ENCODE results near the gene C1orf105. TPM values are rescaled to one million over a fixed set of nuclear protein-coding genes. Genes with fewer than 3 reads are reported as not detected.

C1orf105 gene
- total RNA-seq, 4 donors from 2014 or later: not detected

DNA sequence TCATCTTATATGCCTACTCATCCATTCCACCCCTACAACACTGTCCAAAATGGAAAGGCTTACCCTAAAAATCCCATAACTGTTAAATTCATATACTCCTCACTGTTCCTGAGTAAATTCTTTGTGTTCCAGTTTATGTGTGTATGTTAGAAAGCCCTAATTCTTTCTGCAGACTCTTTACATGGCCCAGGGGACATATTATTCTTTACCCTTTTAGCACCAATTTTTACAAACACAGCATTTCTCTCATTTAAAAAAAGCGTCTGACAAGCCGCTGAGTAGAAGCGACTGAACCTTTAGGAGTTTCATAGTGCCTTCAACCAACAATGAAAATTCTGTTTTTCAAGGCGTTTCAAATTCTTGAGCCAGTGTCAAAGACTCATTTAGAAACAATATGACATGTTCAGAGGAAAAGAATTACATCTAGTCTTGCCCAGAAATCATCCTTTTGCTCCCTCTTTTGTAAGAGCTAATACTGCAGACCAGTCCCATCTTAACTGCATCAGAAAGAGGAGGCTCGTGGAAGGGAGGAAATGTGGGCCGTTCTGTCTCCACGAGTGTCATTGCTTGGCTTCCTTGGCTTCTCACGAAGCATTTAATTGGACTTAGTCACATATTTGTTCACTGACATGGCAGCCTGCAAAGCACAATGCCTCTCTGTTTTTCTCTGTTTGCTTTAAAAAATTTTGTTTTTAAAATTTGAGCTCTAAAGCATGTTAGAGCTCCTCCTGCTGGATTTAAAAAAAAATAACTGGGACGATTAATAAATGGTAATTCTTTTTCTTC is 21.3 kb upstream of the C1orf105 start:
- intact Hi-C loops (cut with DNase I): loop anchor here (10.0 kb wide), 1 partner anchor 114 kb away; no protein-coding TSS in a partner anchor
- Histone ChIP-seq H3K4me1 (peaks cover 5 to 46% (median 6%) of the 10 kb centered on the region in 3 donors), H3K4me3 (peak overlapping the region in 2 of 4 donors; percentile 3 to 42), H3K27ac (peak overlapping the region in 3 of 4 donors; percentile 66 to 83 (median 82)), H3K36me3 (no peaks in the 10 kb centered on the region), H3K27me3 (no peaks in the 10 kb centered on the region), H3K9me3 (no peaks in the 10 kb centered on the region)
- WGBS, 2 donors: 16 to 25% methylated on average over 9 of the region's 9 CpGs
- DNase-seq: no peak
- TF ChIP-seq POLR2A (IDR thresholded peaks at IDR 0.05): no peak
- TF ChIP-seq, protein P1, sequence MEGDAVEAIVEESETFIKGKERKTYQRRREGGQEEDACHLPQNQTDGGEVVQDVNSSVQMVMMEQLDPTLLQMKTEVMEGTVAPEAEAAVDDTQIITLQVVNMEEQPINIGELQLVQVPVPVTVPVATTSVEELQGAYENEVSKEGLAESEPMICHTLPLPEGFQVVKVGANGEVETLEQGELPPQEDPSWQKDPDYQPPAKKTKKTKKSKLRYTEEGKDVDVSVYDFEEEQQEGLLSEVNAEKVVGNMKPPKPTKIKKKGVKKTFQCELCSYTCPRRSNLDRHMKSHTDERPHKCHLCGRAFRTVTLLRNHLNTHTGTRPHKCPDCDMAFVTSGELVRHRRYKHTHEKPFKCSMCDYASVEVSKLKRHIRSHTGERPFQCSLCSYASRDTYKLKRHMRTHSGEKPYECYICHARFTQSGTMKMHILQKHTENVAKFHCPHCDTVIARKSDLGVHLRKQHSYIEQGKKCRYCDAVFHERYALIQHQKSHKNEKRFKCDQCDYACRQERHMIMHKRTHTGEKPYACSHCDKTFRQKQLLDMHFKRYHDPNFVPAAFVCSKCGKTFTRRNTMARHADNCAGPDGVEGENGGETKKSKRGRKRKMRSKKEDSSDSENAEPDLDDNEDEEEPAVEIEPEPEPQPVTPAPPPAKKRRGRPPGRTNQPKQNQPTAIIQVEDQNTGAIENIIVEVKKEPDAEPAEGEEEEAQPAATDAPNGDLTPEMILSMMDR (IDR thresholded peaks at IDR 0.05): peak; percentile 58 to 77 (median 72)

DNA sequence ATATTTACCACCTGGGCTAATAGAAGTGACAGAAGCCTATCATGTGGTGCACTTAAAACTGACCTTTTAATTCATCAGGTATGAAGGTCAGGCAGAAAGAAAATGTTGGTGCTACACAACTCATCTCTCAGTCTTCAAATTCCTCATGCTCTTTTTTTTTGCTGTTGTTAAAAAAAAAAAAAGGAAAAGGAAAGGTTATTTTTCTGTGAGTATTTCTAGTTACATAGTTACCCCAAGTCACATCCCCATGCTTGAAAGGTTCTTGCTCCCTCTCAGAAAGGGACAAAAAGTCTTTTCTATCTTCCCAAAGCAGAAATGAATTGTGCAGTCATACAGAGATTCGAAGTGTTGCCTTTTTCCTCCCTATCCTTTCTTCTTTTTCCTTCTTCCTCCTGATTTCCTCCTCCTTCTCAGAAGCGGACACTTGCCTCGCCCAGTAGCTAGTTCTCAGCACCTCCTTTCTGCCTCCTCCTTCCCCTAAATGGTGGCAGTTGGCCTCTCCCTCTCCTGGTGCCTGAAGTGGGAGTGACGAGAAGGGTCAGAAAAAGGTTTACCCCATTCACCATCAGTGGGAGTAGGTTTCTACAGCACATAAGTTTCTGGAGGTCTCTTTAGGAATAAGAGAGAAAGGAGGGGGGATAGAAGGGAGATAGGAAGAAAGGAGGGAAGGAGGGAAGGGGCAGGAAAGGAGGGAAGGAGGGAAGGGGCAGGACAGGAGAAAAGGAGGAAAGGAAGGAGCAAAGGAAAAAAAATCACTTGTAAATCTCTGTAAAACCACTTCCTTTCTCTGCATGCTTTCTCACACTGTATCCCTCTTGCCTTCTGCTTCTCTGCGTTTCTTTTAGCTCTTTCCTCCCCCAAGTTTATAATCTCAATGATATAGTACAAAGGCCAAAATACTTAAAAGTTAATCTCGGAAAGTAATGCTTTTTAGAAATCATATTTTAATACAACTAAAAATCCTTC is 20.4 kb upstream of the C1orf105 start:
- Histone ChIP-seq H3K9me3 (no peaks in the 10 kb centered on the region), H3K27me3 (no peaks in the 10 kb centered on the region), H3K36me3 (no peaks in the 10 kb centered on the region), H3K4me1 (peaks cover 0 to 37% (median 0%) of the 10 kb centered on the region in 3 donors), H3K27ac (peak overlapping the region in 3 of 4 donors; percentile 29 to 83 (median 60)), H3K4me3 (peak overlapping the region in 1 of 4 donors; percentile 42)
- 65 to 71% methylated on average over 5 to 6 of the region's 6 CpGs for WGBS, 2 donors
- no peak for DNase-seq
- TF ChIP-seq, protein P1 (IDR thresholded peaks at IDR 0.05): peak in 1 of 6 experiments; percentile 3
- TF ChIP-seq POLR2A (IDR thresholded peaks at IDR 0.05): no peak
- intact Hi-C loops (cut with DNase I): loop anchor here (5.0 to 10.0 kb wide), 2 partner anchors 115 to 398 kb away; no protein-coding TSS in a partner anchor

DNA sequence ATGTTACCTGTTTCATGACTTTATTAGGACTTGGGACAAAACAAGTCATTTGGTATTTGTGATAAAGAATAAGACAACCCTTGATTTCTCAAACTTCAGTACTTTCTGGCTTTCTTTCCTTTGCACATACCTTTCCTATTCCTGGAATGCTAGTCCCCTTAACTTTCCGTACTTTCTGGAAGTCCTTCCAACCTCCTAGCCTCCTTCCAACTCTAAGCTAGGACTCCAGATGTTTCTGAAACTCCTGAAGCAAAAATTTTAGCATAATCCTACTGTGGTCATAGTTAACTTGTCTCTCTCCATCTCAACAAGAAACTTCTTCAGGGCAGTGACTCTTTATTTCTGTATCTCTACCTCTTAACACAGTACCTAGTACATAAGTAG is 19.8 kb upstream of the C1orf105 start:
- no peak overlapping the region for H3K4me3 ChIP-seq
- peaks cover 0 to 37% (median 0%) of the 10 kb centered on the region in 3 donors for H3K4me1 ChIP-seq
- no peak for TF ChIP-seq POLR2A (IDR thresholded peaks at IDR 0.05)
- TF ChIP-seq, protein P1 (IDR thresholded peaks at IDR 0.05): no peak
- DNase-seq: no peak
- intact Hi-C loops (cut with DNase I): loop anchor here (5.0 kb wide), 1 partner anchor 398 kb away; no protein-coding TSS in a partner anchor
- 71 to 82% methylated on average over 1 of the region's 1 CpG for WGBS, 2 donors
- no peaks in the 10 kb centered on the region for H3K36me3 ChIP-seq
- H3K27ac ChIP-seq: peak overlapping the region in 2 of 4 donors; percentile 60 to 83
- H3K27me3 ChIP-seq: no peaks in the 10 kb centered on the region
- no peaks in the 10 kb centered on the region for H3K9me3 ChIP-seq

DNA sequence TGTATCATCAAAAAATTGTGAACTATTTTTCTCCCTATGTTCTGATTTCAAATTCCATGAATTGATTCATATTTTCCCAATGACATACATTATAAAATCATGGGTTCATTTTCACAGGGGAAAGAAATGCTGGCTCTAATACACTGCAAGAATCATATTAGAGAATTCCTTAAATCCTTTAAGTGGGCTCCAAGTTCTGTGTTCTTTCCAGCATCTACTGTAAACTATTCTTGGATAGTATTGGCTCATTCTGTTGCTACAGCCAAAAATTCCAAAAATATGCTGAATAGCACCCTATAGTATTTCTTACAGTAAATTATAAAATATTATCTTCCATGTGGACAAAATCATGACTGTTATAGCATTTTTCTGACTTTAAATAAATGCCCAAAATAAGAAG is 19.0 kb upstream of the C1orf105 start:
- Histone ChIP-seq H3K4me1 (peaks cover 0 to 37% (median 0%) of the 10 kb centered on the region in 3 donors), H3K4me3 (no peak overlapping the region), H3K36me3 (no peaks in the 10 kb centered on the region), H3K27ac (no peak overlapping the region), H3K9me3 (no peaks in the 10 kb centered on the region), H3K27me3 (no peaks in the 10 kb centered on the region)
- no peak for DNase-seq
- TF ChIP-seq, protein P1 (IDR thresholded peaks at IDR 0.05): no peak
- no peak for TF ChIP-seq POLR2A (IDR thresholded peaks at IDR 0.05)
- intact Hi-C loops (cut with DNase I): loop anchor here (5.0 kb wide), 1 partner anchor 399 kb away; no protein-coding TSS in a partner anchor

Data from esophagus squamous epithelium (tissue), 5 donors.